IMR-90 (cell line): ENCODE measurements around the gene RBM7. TPM values are rescaled to one million over a fixed set of nuclear protein-coding genes. Genes with fewer than 3 reads are reported as not detected.

Experiments
- ATAC-seq: fragments of 200-7000 bp; cut with Tn5 transposase; 2 replicates; pipeline ENCODE4 v1.9.1; 2020; ENCODE audit warnings: low read depth, mild to moderate bottlenecking, moderate library complexity
- BruUV-seq: library from RNA; stranded (reverse); fragments of 400-500 nt; replicated peaks from 2 replicates; lab custom pipeline; 2021; lab: Mats Ljungman, UMichigan
- CTCF ChIA-PET: fragments of 300-600 bp; formaldehyde crosslinking; extraction: SDS; loops from one replicate; lab custom pipeline; 2021; ENCODE audit warnings: antibody characterized with exemption; lab: Yijun Ruan, JAX
- POLR2A ChIA-PET: fragments of 300-600 bp; sonication (Branson Sonifier 250); formaldehyde crosslinking; loops from one replicate; lab custom pipeline; 2022; ENCODE audit warnings: antibody characterized with exemption; ENCODE audit not compliant: unreplicated experiment; lab: Charles Lee
- DNase-seq: peaks from one replicate; pipeline ENCODE4 v3.0.0; 2013
- H2AFZ ChIP-seq: replicated peaks from 2 replicates; pipeline ENCODE3; 2013; ENCODE audit warnings: low read length, mild to moderate bottlenecking; ENCODE audit not compliant: poor library complexity
- H2AK5ac ChIP-seq: 2 replicates; pipeline ENCODE4 v1.6.1; 2013; ENCODE audit warnings: low read depth, low read length, inconsistent platforms
- H2AK9ac ChIP-seq: replicated peaks from 2 replicates; pipeline ENCODE3; 2013; ENCODE audit warnings: mild to moderate bottlenecking, low read depth, low read length, moderate library complexity; ENCODE audit not compliant: poor library complexity
- H2BK120ac ChIP-seq: 2 replicates; pipeline ENCODE4 v1.6.1; 2013; ENCODE audit warnings: low read depth, low read length, inconsistent platforms
- H2BK15ac ChIP-seq: 3 replicates; pipeline ENCODE4 v1.6.1; 2013; ENCODE audit warnings: low read depth, low read length, inconsistent platforms
- H2BK20ac ChIP-seq: 2 replicates; pipeline ENCODE4 v1.6.1; 2013; ENCODE audit warnings: low read depth, mild to moderate bottlenecking, inconsistent platforms, low read length, moderate library complexity
- H2BK5ac ChIP-seq: 2 replicates; pipeline ENCODE4 v1.6.1; 2013; ENCODE audit warnings: mild to moderate bottlenecking, low read depth, low read length, inconsistent platforms; ENCODE audit not compliant: poor library complexity, severe bottlenecking
- H3K14ac ChIP-seq: replicated peaks from 2 replicates; pipeline ENCODE4 v1.6.1; 2013; ENCODE audit warnings: low read depth, low read length, inconsistent platforms
- H3K18ac ChIP-seq: 2 replicates; pipeline ENCODE4 v1.6.1; 2013; ENCODE audit warnings: low read depth, low read length, control low read depth
- H3K23ac ChIP-seq: 2 replicates; pipeline ENCODE4 v1.6.1; 2013; ENCODE audit warnings: low read depth, low read length, inconsistent platforms
- H3K27ac ChIP-seq: 2 replicates; pipeline ENCODE4 v1.5.1; 2013; ENCODE audit warnings: mild to moderate bottlenecking, control low read depth, low read length; ENCODE audit not compliant: insufficient read depth
- H3K27me3 ChIP-seq: 2 replicates; pipeline ENCODE4 v1.6.1; 2013; ENCODE audit warnings: low read length; ENCODE audit not compliant: control insufficient read depth, insufficient read depth
- H3K36me3 ChIP-seq: 2 replicates; pipeline ENCODE4 v1.6.1; 2013; ENCODE audit warnings: low read length, mixed read lengths; ENCODE audit not compliant: control insufficient read depth, insufficient read depth
- H3K4ac ChIP-seq: 2 replicates; pipeline ENCODE4 v1.6.1; 2013; ENCODE audit warnings: low read depth, low read length, inconsistent platforms
- H3K4me1 ChIP-seq: 2 replicates; pipeline ENCODE4 v1.6.1; 2013; ENCODE audit warnings: low read length, mixed read lengths; ENCODE audit not compliant: control insufficient read depth, insufficient read depth
- H3K4me2 ChIP-seq: 2 replicates; pipeline ENCODE4 v1.6.1; 2013; ENCODE audit warnings: low read depth, mild to moderate bottlenecking, control low read depth, low read length, moderate library complexity
- H3K4me3 ChIP-seq: 2 replicates; pipeline ENCODE4 v1.5.1; 2013; ENCODE audit warnings: low read depth, mild to moderate bottlenecking, control low read depth, low read length, moderate library complexity; ENCODE audit not compliant: insufficient read depth
- H3K56ac ChIP-seq: 2 replicates; pipeline ENCODE4 v1.6.1; 2013; ENCODE audit warnings: low read length, inconsistent platforms; ENCODE audit not compliant: insufficient read depth; ENCODE audit errors: extremely low read depth
- H3K79me1 ChIP-seq, 2 experiments: 2 replicates each; pipeline ENCODE4 v1.6.1; 2013; ENCODE audit warnings: low read length in 2 of 2, inconsistent platforms in 1 of 2, low read depth in 1 of 2
- H3K9ac ChIP-seq: 2 replicates; pipeline ENCODE4 v1.6.1; 2013; ENCODE audit warnings: low read depth, low read length, control low read depth
- H3K9me1 ChIP-seq: 2 replicates; pipeline ENCODE4 v1.6.1; 2013; ENCODE audit warnings: low read length, inconsistent platforms; ENCODE audit not compliant: insufficient read depth
- H3K9me3 ChIP-seq: 2 replicates; pipeline ENCODE4 v1.6.1; 2013; ENCODE audit warnings: low read length; ENCODE audit not compliant: control insufficient read depth, insufficient read depth
- H4K20me1 ChIP-seq: 2 replicates; pipeline ENCODE4 v1.6.1; 2013; ENCODE audit warnings: low read length, inconsistent platforms; ENCODE audit not compliant: insufficient read depth
- H4K5ac ChIP-seq: 2 replicates; pipeline ENCODE4 v1.6.1; 2013; ENCODE audit warnings: mild to moderate bottlenecking, low read depth, low read length, control low read depth
- H4K8ac ChIP-seq, 2 experiments: 2 replicates each; pipeline ENCODE4 v1.6.1; 2013; ENCODE audit warnings: low read depth in 2 of 2, low read length in 2 of 2, control low read depth in 1 of 2, inconsistent platforms in 1 of 2
- H4K91ac ChIP-seq: 2 replicates; pipeline ENCODE4 v1.6.1; 2013; ENCODE audit warnings: low read depth, low read length, inconsistent platforms; ENCODE audit not compliant: insufficient read depth
- CEBPB ChIP-seq: IDR thresholded peaks from 2 replicates; pipeline ENCODE4 v1.6.1; 2012; ENCODE audit warnings: low read depth, low read length, improper control_type of control experiment
- CHD1 ChIP-seq: IDR thresholded peaks from 2 replicates; pipeline ENCODE4 v1.6.1; 2012; ENCODE audit warnings: low read depth, low read length, improper control_type of control experiment
- FOS ChIP-seq: fragments of 150-350 bp; IDR thresholded peaks from 2 replicates; pipeline ENCODE4 v1.6.1; 2016; ENCODE audit warnings: low read depth, low read length
- MXI1 ChIP-seq: IDR thresholded peaks from 2 replicates; pipeline ENCODE4 v1.6.1; 2012; ENCODE audit warnings: low read depth, mild to moderate bottlenecking, low read length, moderate library complexity, borderline replicate concordance
- RCOR1 ChIP-seq: IDR thresholded peaks from 2 replicates; pipeline ENCODE4 v1.6.1; 2012; ENCODE audit warnings: mild to moderate bottlenecking, low read length, improper control_type of control experiment; ENCODE audit not compliant: insufficient replicate concordance
- RFX5 ChIP-seq: IDR thresholded peaks from 2 replicates; pipeline ENCODE4 v1.8.0; 2012; ENCODE audit warnings: low read depth, mild to moderate bottlenecking, low read length, moderate library complexity
- WGBS, 2 experiments: methylation state at CpG; one replicate each; pipeline versions ENCODE4 v1.1.5 to v1.1.7; 2013; ENCODE audit warnings: missing lambda C conversion rate in 2 of 2; ENCODE audit not compliant: insufficient read length in 1 of 2; ENCODE audit errors: extremely low coverage in 2 of 2; 5-methylcytosine and 5-hydroxymethylcytosine counted together
- dilution Hi-C: fragments of 300-500 bp; cut with HindIII; formaldehyde crosslinking; loops from one replicate; pipeline ENCODE4 v1.14.3; 2018; ENCODE audit warnings: low sequenced_read_pairs; ENCODE audit not compliant: unreplicated experiment
- in situ Hi-C: fragments of 300-500 bp; cut with MboI; formaldehyde crosslinking; loops from 3 replicates; pipeline ENCODE4 v1.14.3; 2019; ENCODE audit warnings: low sequenced_read_pairs, inconsistent platforms, mixed read lengths
- intact Hi-C: fragments of 100-400 bp; cut with micrococcal nuclease; formaldehyde crosslinking; loops from 2 replicates; pipeline ENCODE4 v1.10.0; 2022
- polyA plus RNA-seq, 3 experiments: library from polyadenylated mRNA; depleted of rRNA; stranded (reverse); fragments of >200 nt; gene quantifications; 2 replicates each; pipeline ENCODE4 v1.2.3, GENCODE V29; 2012; ENCODE audit warnings: low replicate concordance in 1 of 3
- total RNA-seq: library from RNA; depleted of rRNA; stranded (reverse); fragments of >200 nt; gene quantifications from 2 replicates; pipeline ENCODE4 v1.2.3, GENCODE V29; 2012
- TF ChIP-seq, protein P1 (sequence below): fragments of 150-350 bp; IDR thresholded peaks from 2 replicates; pipeline ENCODE4 v1.6.1; 2017; ENCODE audit warnings: mild to moderate bottlenecking, antibody characterized with exemption, low read length, low read depth
- TF ChIP-seq, protein P2 (sequence below): fragments of 150-350 bp; IDR thresholded peaks from 2 replicates; pipeline ENCODE4 v1.6.1; 2016; ENCODE audit warnings: low read depth, mild to moderate bottlenecking, low read length, moderate library complexity, borderline replicate concordance

RBM7 gene
- total and polyA plus RNA-seq, 2 of the 4 experiments (the other 2 are of a cell fraction) = 27.8 to 111 TPM

DNA sequence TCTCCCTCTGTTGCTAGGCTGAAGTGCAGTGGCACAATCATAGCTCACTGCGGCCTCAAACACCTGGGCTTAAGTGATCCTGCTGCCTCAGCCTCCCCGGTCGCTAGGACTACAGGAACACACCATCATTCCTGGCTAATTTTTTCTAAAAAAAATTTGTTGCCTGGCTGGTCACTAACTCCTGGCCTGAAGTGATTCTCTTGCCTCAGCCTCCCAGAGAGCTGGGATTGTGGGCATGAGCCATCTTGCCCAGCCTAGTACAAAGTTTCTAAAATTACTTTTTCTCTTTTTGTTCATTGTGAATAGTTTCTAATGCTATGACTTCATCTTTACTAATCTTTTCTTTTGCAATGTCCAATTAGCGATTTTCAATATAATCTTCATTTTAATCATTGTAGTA lies 12.5 kb downstream of the RBM7 start:
- no peak overlapping the region for H2AFZ ChIP-seq
- no peaks in the 10 kb centered on the region for H3K27me3 ChIP-seq
- H3K79me1 ChIP-seq = peaks cover 0 to 7% of the 10 kb centered on the region in 2 experiments; a peak in 2 of 4 replicates
- no peak overlapping the region for H2AK5ac ChIP-seq
- H3K4me2 ChIP-seq = no peak overlapping the region
- no CpG with 5 or more reads among the region's 4 CpGs for WGBS, 2 experiments
- no peak overlapping the region for H3K4me3 ChIP-seq
- no peaks in the 10 kb centered on the region; the same call in 1 of the 2 replicates for H3K4me1 ChIP-seq
- ATAC-seq (no peak), DNase-seq (no peak)
- H4K20me1 ChIP-seq = no peaks in the 10 kb centered on the region
- H3K9me3 ChIP-seq = no peaks in the 10 kb centered on the region
- CTCF ChIA-PET = no interaction called here
- no peak overlapping the region for H3K18ac ChIP-seq
- H4K5ac ChIP-seq = no peak overlapping the region
- no peak overlapping the region for H2BK120ac ChIP-seq
- H3K27ac ChIP-seq = no peak overlapping the region
- POLR2A ChIA-PET = no interaction called here
- H3K23ac ChIP-seq = no peak overlapping the region
- BruUV-seq = no TSS peak
- no peak overlapping the region for H2BK15ac ChIP-seq
- intact Hi-C loops = no loop called here
- H3K36me3 ChIP-seq = peaks cover 21% of the 10 kb centered on the region
- H4K8ac ChIP-seq = no peak overlapping the region
- H3K56ac ChIP-seq = no peak overlapping the region
- in situ Hi-C loops = no loop called here
- no peak for TF ChIP-seq FOS
- no peak for TF ChIP-seq MXI1
- no peak for TF ChIP-seq CHD1
- no peak for TF ChIP-seq RFX5
- no peak for TF ChIP-seq CEBPB
- TF ChIP-seq, protein P1, sequence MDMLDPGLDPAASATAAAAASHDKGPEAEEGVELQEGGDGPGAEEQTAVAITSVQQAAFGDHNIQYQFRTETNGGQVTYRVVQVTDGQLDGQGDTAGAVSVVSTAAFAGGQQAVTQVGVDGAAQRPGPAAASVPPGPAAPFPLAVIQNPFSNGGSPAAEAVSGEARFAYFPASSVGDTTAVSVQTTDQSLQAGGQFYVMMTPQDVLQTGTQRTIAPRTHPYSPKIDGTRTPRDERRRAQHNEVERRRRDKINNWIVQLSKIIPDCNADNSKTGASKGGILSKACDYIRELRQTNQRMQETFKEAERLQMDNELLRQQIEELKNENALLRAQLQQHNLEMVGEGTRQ = no peak
- TF ChIP-seq, protein P2, sequence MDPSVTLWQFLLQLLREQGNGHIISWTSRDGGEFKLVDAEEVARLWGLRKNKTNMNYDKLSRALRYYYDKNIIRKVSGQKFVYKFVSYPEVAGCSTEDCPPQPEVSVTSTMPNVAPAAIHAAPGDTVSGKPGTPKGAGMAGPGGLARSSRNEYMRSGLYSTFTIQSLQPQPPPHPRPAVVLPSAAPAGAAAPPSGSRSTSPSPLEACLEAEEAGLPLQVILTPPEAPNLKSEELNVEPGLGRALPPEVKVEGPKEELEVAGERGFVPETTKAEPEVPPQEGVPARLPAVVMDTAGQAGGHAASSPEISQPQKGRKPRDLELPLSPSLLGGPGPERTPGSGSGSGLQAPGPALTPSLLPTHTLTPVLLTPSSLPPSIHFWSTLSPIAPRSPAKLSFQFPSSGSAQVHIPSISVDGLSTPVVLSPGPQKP = no peak
- TF ChIP-seq RCOR1 = no peak
- no peak overlapping the region for H2AK9ac ChIP-seq
- dilution Hi-C loops = no loop called here
- no peak overlapping the region for H2BK5ac ChIP-seq
- peaks cover 2% of the 10 kb centered on the region; the same call in 1 of the 2 replicates for H3K9me1 ChIP-seq
- no peak overlapping the region for H4K91ac ChIP-seq
- no peak overlapping the region for H3K9ac ChIP-seq
- H2BK20ac ChIP-seq = no peak overlapping the region
- no peak overlapping the region for H3K4ac ChIP-seq
- H3K14ac ChIP-seq = no peak overlapping the region
